ENCODE results near the gene PTAFR. TPM values are rescaled to one million over a fixed set of nuclear protein-coding genes. Genes with fewer than 3 reads are reported as not detected.

Gene PTAFR
- total and polyA plus RNA-seq, 9 donors = 0.72 to 7.2 (median 1.5) TPM

GRCh38 chr1:28196330-28196729 is 19.8 kb upstream of the PTAFR start:
- no peak for DNase-seq
- intact Hi-C loops (cut with DNase I) = no loop called here
- Histone ChIP-seq H3K9me3 (no peaks in the 10 kb centered on the region), H3K27me3 (no peaks in the 10 kb centered on the region), H3K36me3 (no peaks in the 10 kb centered on the region), H3K4me3 (no peak overlapping the region), H3K4me1 (ENCODE audit: insufficient read depth) (no peaks in the 10 kb centered on the region), H3K27ac (no peak overlapping the region)
- WGBS, 3 donors = 68 to 83% (median 73%) methylated on average over 3 of the region's 3 CpGs
- TF ChIP-seq EP300 (IDR thresholded peaks at IDR 0.05) = no peak
- no peak for TF ChIP-seq POLR2A (IDR thresholded peaks at IDR 0.05)
- TF ChIP-seq CTCF (IDR thresholded peaks at IDR 0.05) = no peak

DNA sequence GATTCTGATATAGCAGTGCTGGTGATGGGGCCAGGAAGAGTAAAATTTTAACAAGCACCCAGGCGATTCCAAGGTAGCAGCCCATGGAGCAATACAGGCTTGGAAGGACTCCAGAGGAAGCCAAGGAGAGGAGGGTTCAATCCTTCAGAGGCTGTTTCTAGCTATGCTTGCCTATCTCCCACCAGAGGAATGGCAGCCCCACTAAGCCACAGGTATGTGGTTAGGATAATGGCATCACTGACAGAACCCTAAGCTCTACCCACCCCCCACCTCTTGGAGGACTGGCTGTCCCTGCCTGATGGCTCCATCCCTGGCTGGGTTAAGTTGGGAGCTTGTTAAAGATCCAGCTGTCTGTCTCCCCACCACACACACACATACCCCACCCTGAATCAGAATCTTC is 19.3 kb upstream of the PTAFR start:
- Histone ChIP-seq H3K27me3 (no peaks in the 10 kb centered on the region), H3K36me3 (no peaks in the 10 kb centered on the region), H3K4me3 (no peak overlapping the region), H3K27ac (no peak overlapping the region), H3K9me3 (no peaks in the 10 kb centered on the region), H3K4me1 (ENCODE audit: insufficient read depth) (no peaks in the 10 kb centered on the region)
- 91 to 97% (median 96%) methylated on average over 1 of the region's 1 CpG for WGBS, 3 donors
- no peak for TF ChIP-seq POLR2A (IDR thresholded peaks at IDR 0.05)
- TF ChIP-seq CTCF (IDR thresholded peaks at IDR 0.05) = no peak
- no peak for TF ChIP-seq EP300 (IDR thresholded peaks at IDR 0.05)
- no peak for DNase-seq
- intact Hi-C loops (cut with DNase I) = no loop called here

DNA sequence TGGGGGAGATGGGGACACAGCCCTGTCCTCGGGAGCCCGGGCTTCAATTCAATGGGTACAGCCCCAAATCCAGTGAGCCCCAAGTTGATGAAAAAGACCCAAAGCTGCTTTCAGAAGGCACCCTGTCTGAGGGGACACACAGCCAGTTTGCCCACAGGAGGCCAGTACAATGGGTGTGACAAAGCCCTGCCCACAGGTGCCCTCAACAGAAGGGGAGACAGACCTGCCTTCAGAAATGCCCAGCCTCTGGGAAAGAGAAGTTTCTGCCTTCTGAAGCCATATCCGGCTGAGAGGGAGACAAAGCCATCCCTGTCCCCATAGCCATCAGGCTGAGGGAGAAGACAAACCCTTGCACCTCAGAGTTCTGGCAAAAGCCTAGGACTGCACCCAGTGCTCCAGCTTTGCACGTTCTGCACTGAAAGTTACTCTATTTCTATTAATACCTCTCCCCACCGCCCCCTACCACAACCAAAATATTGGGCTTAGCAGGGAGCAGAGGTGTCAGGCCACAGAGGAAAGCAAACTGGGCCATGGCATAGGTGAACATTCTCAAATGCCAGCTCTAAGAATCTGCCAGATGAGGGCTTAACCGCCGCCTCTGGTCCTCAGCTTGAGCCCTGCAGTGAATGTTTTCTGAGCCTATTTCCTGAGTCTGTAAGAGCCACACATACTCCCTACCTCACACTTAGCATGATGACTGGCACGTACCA is 18.0 kb upstream of the PTAFR start:
- DNase-seq = no peak
- no peak overlapping the region for H3K4me3 ChIP-seq
- H3K9me3 ChIP-seq = no peaks in the 10 kb centered on the region
- no peak overlapping the region for H3K27ac ChIP-seq
- no peak for TF ChIP-seq POLR2A (IDR thresholded peaks at IDR 0.05)
- no peak for TF ChIP-seq EP300 (IDR thresholded peaks at IDR 0.05)
- TF ChIP-seq CTCF (IDR thresholded peaks at IDR 0.05) = no peak
- intact Hi-C loops (cut with DNase I) = no loop called here
- H3K27me3 ChIP-seq = no peaks in the 10 kb centered on the region
- WGBS, 3 donors = 80 to 84% (median 83%) methylated on average over 8 of the region's 8 CpGs
- H3K4me1 ChIP-seq (ENCODE audit: insufficient read depth) = no peaks in the 10 kb centered on the region
- no peaks in the 10 kb centered on the region for H3K36me3 ChIP-seq

DNA sequence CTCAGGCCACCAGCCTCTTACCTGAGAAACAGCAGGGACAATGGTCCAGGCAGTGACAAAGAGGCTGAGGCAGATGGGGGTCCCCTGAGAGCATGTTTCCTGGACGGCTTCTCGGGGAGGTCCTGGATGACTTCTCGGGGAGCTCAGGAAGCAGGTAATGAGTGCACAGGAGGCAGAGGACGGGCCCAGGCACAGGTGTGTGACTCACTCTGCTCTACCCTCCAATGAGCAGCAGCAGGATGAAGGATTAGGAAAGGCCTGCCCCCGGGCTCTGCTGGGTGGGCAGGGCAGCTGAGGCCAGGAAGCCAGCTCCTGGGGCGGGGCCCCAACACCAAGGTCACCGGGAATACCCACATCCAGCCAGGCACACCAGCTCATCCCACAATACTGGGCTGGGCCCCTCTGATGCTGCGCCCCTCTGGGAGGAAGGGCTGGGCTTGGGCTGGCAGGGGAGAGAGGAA is 17.2 kb upstream of the PTAFR start:
- 62 to 78% (median 75%) methylated on average over 6 to 8 of the region's 8 CpGs for WGBS, 3 donors
- intact Hi-C loops (cut with DNase I) = no loop called here
- no peak for DNase-seq

More for the DNA sequence above, 17.2 kb upstream of the PTAFR start:
- no peaks in the 10 kb centered on the region for H3K27me3 ChIP-seq
- H3K27ac ChIP-seq = no peak overlapping the region
- no peaks in the 10 kb centered on the region for H3K9me3 ChIP-seq
- H3K4me1 ChIP-seq (ENCODE audit: insufficient read depth) = no peaks in the 10 kb centered on the region
- H3K4me3 ChIP-seq = no peak overlapping the region
- no peaks in the 10 kb centered on the region for H3K36me3 ChIP-seq
- no peak for TF ChIP-seq CTCF (IDR thresholded peaks at IDR 0.05)
- TF ChIP-seq POLR2A (IDR thresholded peaks at IDR 0.05) = no peak
- TF ChIP-seq EP300 (IDR thresholded peaks at IDR 0.05) = no peak

All from ovary (tissue), 9 donors.